Karpas-422 (cell line): Measurements from ENCODE around the gene FRMD3. TPM values are rescaled to one million over a fixed set of nuclear protein-coding genes. Genes with fewer than 3 reads are reported as not detected.

ENCODE experiments used
- DNase-seq: peaks from one replicate; pipeline ENCODE4 v3.0.0-alpha.2; 2015
- H2AFZ ChIP-seq: fragments of 200-600 bp; sonication (generic); 2 replicates; pipeline ENCODE4 v1.6.1; 2014; ENCODE audit warnings: antibody characterized with exemption, low read length, mixed read lengths
- H3K27ac ChIP-seq: fragments of 200-600 bp; sonication (generic); 2 replicates; pipeline ENCODE4 v1.5.1; 2014; ENCODE audit warnings: mild to moderate bottlenecking, low read length, moderate library complexity
- H3K27me3 ChIP-seq: fragments of 200-600 bp; sonication (generic); 2 replicates; pipeline ENCODE4 v1.6.1; 2014; ENCODE audit warnings: low read length, mixed read lengths
- H3K36me3 ChIP-seq: fragments of 200-600 bp; sonication (generic); 2 replicates; pipeline ENCODE4 v1.6.1; 2014; ENCODE audit warnings: low read length, mixed read lengths; ENCODE audit not compliant: insufficient read depth
- H3K4me1 ChIP-seq: fragments of 200-600 bp; sonication (generic); 2 replicates; pipeline ENCODE4 v1.6.1; 2014; ENCODE audit warnings: mild to moderate bottlenecking, low read length, mixed read lengths
- H3K4me2 ChIP-seq: fragments of 200-600 bp; sonication (generic); 2 replicates; pipeline ENCODE4 v1.6.1; 2014; ENCODE audit warnings: low read length, low read depth, mild to moderate bottlenecking; ENCODE audit not compliant: poor library complexity, severe bottlenecking
- H3K4me3 ChIP-seq: fragments of 200-600 bp; sonication (generic); 2 replicates; pipeline ENCODE4 v1.5.1; 2014; ENCODE audit warnings: mild to moderate bottlenecking, antibody characterized with exemption, low read length, mixed read lengths
- H3K79me2 ChIP-seq: fragments of 200-600 bp; sonication (generic); 2 replicates; pipeline ENCODE4 v1.6.1; 2014; ENCODE audit warnings: mild to moderate bottlenecking, low read length, mixed read lengths
- H3K9ac ChIP-seq: fragments of 200-600 bp; sonication (generic); 2 replicates; pipeline ENCODE4 v1.6.0; 2014; ENCODE audit warnings: low read length
- H3K9me2 ChIP-seq: fragments of 200-600 bp; sonication (generic), shearing (Covaris generic); replicated peaks from 2 replicates; pipeline ENCODE4 v1.6.0; 2014; ENCODE audit warnings: mild to moderate bottlenecking, low read length, moderate library complexity; ENCODE audit not compliant: insufficient read depth
- H3K9me3 ChIP-seq: fragments of 300-700, 200-600 bp; sonication (generic); 2 replicates; pipeline ENCODE4 v1.6.1; 2014; ENCODE audit warnings: low read length, mixed read lengths
- H4K20me1 ChIP-seq: fragments of 200-600 bp; sonication (generic); 2 replicates; pipeline ENCODE4 v1.6.1; 2014; ENCODE audit warnings: mild to moderate bottlenecking, antibody characterized with exemption, low read length, low read depth; ENCODE audit not compliant: insufficient read depth
- total RNA-seq: library from RNA; depleted of rRNA; stranded (reverse); fragments of >200 nt; shearing (Covaris generic); gene quantifications from 2 replicates; pipeline ENCODE4 v1.2.3, GENCODE V29; 2014; ENCODE audit warnings: low replicate concordance

FRMD3 gene
- total RNA-seq, 1 experiment from 2014 or later: not detected

DNA sequence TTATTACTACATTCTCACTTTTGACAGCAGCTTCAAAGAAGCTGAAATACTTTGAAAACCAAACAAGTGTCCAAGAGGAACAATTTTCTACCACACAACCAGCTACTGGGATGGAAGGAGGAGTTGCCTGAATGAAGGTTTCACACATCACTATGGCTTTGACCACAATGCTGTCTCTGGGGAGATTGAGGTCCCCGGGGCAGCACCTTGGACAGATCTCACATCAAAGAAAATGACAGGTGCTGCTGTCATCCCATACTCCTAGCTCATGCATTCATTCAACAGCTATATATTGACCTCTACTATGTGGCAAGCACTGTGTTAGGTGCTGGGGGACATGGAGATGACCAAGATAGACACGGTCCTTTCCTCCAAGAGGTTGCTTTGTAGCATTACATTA lies 242.1 kb downstream of the FRMD3 start:
- Histone ChIP-seq H3K36me3 (no peaks in the 10 kb centered on the region), H3K27ac (no peak overlapping the region), H3K9me3 (no peaks in the 10 kb centered on the region), H3K4me1 (no peaks in the 10 kb centered on the region), H3K79me2 (no peaks in the 10 kb centered on the region), H3K9ac (no peak overlapping the region), H3K9me2 (no peaks in the 10 kb centered on the region), H3K27me3 (no peaks in the 10 kb centered on the region), H3K4me3 (no peak overlapping the region), H3K4me2 (no peak overlapping the region), H2AFZ (no peak overlapping the region), H4K20me1 (no peaks in the 10 kb centered on the region)
- DNase-seq: peak; percentile 51

GRCh38 chr9:83294816-83295215 lies 243.4 kb downstream of the FRMD3 start:
- Histone ChIP-seq H3K79me2 (no peaks in the 10 kb centered on the region), H4K20me1 (no peaks in the 10 kb centered on the region), H3K9ac (no peak overlapping the region), H3K4me3 (no peak overlapping the region), H3K9me3 (no peaks in the 10 kb centered on the region), H3K9me2 (no peaks in the 10 kb centered on the region), H3K4me1 (no peaks in the 10 kb centered on the region), H3K36me3 (no peaks in the 10 kb centered on the region), H3K27me3 (no peaks in the 10 kb centered on the region), H2AFZ (no peak overlapping the region), H3K4me2 (no peak overlapping the region), H3K27ac (no peak overlapping the region)
- DNase-seq: no peak

GRCh38 chr9:83291196-83291595 lies 247.0 kb downstream of the FRMD3 start:
- no peaks in the 10 kb centered on the region for H3K9me3 ChIP-seq
- H3K4me1 ChIP-seq: no peaks in the 10 kb centered on the region
- H3K9ac ChIP-seq: no peak overlapping the region
- H3K79me2 ChIP-seq: no peaks in the 10 kb centered on the region
- no peak overlapping the region for H3K27ac ChIP-seq
- no peak overlapping the region for H2AFZ ChIP-seq
- H3K9me2 ChIP-seq: 0 out of 2 replicates have a peak, but pooled peaks cover 6% of the 10 kb centered on the region
- no peaks in the 10 kb centered on the region for H4K20me1 ChIP-seq
- H3K27me3 ChIP-seq: no peaks in the 10 kb centered on the region
- no peaks in the 10 kb centered on the region for H3K36me3 ChIP-seq
- H3K4me2 ChIP-seq: no peak overlapping the region
- DNase-seq: no peak
- no peak overlapping the region for H3K4me3 ChIP-seq

DNA sequence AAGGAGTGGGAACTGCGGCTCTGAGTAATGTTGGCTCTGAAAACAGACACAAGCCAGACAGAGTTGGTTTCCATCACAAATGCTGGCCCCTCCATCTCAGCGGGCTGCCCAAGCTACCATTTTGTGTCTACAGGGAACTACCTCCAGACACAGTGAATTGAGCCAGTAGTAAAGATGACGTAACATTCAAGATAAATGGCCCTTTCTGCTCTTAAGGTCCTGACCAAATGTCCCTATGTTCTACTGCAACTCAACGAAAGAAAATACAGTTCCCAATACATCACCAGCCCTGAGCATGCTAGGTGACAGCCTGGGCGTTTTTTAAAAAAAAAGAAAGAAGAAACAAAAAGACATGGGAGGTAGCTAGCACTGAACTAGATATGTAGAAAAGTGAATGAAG lies 247.5 kb downstream of the FRMD3 start:
- Histone ChIP-seq H3K79me2 (no peaks in the 10 kb centered on the region), H3K36me3 (no peaks in the 10 kb centered on the region), H3K27ac (no peak overlapping the region), H3K4me3 (no peak overlapping the region), H3K27me3 (no peaks in the 10 kb centered on the region), H3K9me2 (0 out of 2 replicates have a peak, but pooled peaks cover 6% of the 10 kb centered on the region), H3K4me1 (no peaks in the 10 kb centered on the region), H3K9me3 (no peaks in the 10 kb centered on the region), H2AFZ (no peak overlapping the region), H4K20me1 (no peaks in the 10 kb centered on the region), H3K4me2 (no peak overlapping the region), H3K9ac (no peak overlapping the region)
- DNase-seq: no peak

DNA sequence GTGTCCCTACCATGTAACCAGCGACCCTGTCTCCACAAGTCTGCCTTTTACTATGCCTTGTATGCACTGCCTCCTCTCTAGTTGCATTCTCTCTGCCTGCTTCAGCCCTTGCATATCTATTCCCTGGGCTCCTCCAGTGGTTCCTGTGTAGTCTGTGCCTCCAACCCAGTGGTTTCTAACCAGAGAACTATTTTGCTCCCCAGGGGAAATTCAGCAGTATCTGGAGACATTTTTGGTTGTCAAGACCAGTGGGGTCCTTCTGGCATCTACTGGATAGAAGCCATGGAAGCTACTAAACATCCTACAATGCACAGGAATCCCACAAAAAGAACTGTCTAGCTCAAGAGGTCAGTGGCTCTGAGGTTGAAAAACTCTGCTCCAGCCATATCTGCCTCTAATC lies 251.2 kb downstream of the FRMD3 start:
- Histone ChIP-seq H3K9ac (no peak overlapping the region), H3K4me3 (no peak overlapping the region), H3K4me2 (no peak overlapping the region), H3K79me2 (no peaks in the 10 kb centered on the region), H3K4me1 (no peaks in the 10 kb centered on the region), H3K36me3 (no peaks in the 10 kb centered on the region), H3K27me3 (no peaks in the 10 kb centered on the region), H3K9me3 (no peaks in the 10 kb centered on the region), H4K20me1 (no peaks in the 10 kb centered on the region), H2AFZ (no peak overlapping the region), H3K9me2 (0 out of 2 replicates have a peak, but pooled peaks cover 6% of the 10 kb centered on the region), H3K27ac (no peak overlapping the region)
- DNase-seq: no peak

- Histone ChIP-seq H3K9me3 (no peaks in the 10 kb centered on the region), H3K4me2 (no peak overlapping the region), H3K27ac (no peak overlapping the region), H3K4me1 (no peaks in the 10 kb centered on the region), H3K79me2 (no peaks in the 10 kb centered on the region), H3K36me3 (no peaks in the 10 kb centered on the region), H4K20me1 (no peaks in the 10 kb centered on the region), H3K27me3 (no peaks in the 10 kb centered on the region), H3K4me3 (no peak overlapping the region), H2AFZ (no peak overlapping the region), H3K9me2 (0 out of 2 replicates have a peak, but pooled peaks cover 6% of the 10 kb centered on the region), H3K9ac (no peak overlapping the region)
- DNase-seq: no peak
Measured at GRCh38 chr9:83285445-83286225, 252.6 kb downstream of the FRMD3 start.

DNA sequence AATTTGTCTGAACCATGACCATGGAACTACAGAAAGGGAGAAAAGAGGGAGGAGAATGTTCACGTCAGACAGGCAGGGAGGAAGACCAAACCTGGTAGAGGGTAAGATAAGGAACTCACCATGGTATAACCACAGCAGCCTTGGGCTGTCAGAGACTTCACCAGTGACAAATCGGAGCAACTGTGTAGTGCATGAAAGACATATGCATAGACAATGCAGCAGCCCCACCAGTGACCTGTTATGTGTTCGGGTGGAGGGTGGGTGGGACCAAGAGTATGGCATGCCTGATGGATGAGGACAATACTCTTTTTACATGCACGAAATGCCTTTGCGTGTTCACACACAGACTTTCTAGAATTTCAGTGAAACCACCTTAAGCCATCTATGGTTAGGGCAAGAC lies 253.5 kb downstream of the FRMD3 start:
- no peaks in the 10 kb centered on the region for H3K27me3 ChIP-seq
- H3K4me2 ChIP-seq: no peak overlapping the region
- no peak overlapping the region for H2AFZ ChIP-seq
- H3K4me3 ChIP-seq: no peak overlapping the region
- H3K27ac ChIP-seq: no peak overlapping the region
- H3K9ac ChIP-seq: no peak overlapping the region
- no peak for DNase-seq
- no peaks in the 10 kb centered on the region for H3K36me3 ChIP-seq
- 0 out of 2 replicates have a peak, but pooled peaks cover 6% of the 10 kb centered on the region for H3K9me2 ChIP-seq
- no peaks in the 10 kb centered on the region for H3K79me2 ChIP-seq
- H4K20me1 ChIP-seq: no peaks in the 10 kb centered on the region
- H3K9me3 ChIP-seq: no peaks in the 10 kb centered on the region
- H3K4me1 ChIP-seq: no peaks in the 10 kb centered on the region

GRCh38 chr9:83283528-83283927 lies 254.7 kb downstream of the FRMD3 start:
- no peaks in the 10 kb centered on the region for H4K20me1 ChIP-seq
- H3K4me3 ChIP-seq: no peak overlapping the region
- H3K36me3 ChIP-seq: no peaks in the 10 kb centered on the region
- no peak overlapping the region for H3K27ac ChIP-seq
- no peak overlapping the region for H3K4me2 ChIP-seq
- no peaks in the 10 kb centered on the region for H3K79me2 ChIP-seq
- no peak overlapping the region for H3K9ac ChIP-seq
- H3K4me1 ChIP-seq: no peaks in the 10 kb centered on the region
- no peaks in the 10 kb centered on the region for H3K9me2 ChIP-seq
- H3K9me3 ChIP-seq: no peaks in the 10 kb centered on the region
- DNase-seq: no peak
- no peak overlapping the region for H2AFZ ChIP-seq
- H3K27me3 ChIP-seq: no peaks in the 10 kb centered on the region
